HG03045 (cell line): ENCODE results near the gene FBXL20.

Experiments used
- ATAC-seq: cut with Tn5 transposase; IDR thresholded peaks from one replicate; pipeline ENCODE4 v1.9.1; 2021; ENCODE audit warnings: mild to moderate bottlenecking, moderate library complexity; ENCODE audit not compliant: unreplicated experiment

The FBXL20 gene

GRCh38 chr17:39229274-39229913 lies 172.0 kb downstream of the FBXL20 start:
- ATAC-seq = no peak

DNA sequence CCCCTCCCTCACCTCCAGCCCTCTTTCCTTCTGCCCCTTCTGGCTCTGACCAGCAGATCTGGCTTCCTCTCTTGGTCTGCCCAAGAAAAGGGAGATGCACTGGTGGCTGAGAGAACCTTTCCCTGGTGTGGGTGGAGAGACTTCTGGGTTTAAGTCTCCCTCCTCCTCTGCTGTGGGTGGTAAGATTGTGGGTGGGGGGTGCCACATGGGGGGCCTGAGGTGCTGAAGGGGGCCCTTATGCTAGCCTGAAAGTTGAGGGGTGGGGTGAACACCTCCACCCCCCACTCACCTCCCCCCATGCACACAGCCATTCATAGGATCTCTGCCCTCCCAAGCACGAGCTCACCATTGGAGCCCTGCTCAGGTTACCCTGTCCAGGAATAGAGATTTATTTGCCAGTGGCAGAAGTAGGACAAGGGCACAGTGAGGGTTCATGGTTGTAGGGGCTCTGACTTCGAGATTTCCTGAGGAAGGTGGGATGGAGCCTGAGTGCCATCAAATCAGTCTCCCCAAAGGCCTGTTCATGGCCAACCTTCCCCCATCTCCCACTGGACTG lies 174.0 kb downstream of the FBXL20 start:
- ATAC-seq = no peak

GRCh38 chr17:39225959-39226683 lies 175.3 kb downstream of the FBXL20 start:
- no peak for ATAC-seq

DNA sequence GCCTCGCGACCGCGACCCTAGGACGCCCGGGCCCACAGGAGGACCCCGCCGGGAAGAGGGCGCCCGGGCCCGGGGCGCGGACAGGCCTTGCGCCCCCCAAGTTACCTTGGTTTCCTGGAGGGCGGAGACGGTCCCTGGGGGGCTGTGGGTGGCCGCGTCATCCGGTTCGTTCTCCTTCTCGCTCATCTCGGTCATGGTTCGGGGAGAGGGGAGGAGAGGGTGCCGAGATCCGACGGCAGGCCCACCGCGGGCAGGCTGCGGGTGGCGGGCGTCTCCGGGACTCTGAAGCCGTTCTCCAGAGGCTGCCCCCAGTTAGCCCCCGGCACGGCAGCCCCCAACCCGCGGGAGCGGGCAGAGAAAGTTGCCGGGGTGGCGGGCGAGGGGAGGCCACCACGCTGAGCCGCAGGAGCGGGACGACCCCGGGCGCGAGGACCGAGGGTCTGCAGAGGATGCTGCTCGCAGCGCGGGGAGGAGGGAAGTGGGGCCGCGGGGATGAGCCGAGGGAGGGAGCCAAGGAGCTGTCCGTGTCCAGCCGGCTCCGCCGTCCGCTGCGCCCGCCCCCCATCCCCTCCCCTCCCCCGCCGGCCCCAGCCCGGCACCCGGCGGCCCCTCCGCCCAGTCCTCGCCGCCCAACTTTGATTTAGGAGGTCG lies 176.0 kb downstream of the FBXL20 start, which contains the start of gene STAC2:
TSS of gene STAC2 (minus strand) at position 638 of the 651 bp plus-strand sequence. CDS start at position 195, 443 bp downstream.
- ATAC-seq = no peak

DNA sequence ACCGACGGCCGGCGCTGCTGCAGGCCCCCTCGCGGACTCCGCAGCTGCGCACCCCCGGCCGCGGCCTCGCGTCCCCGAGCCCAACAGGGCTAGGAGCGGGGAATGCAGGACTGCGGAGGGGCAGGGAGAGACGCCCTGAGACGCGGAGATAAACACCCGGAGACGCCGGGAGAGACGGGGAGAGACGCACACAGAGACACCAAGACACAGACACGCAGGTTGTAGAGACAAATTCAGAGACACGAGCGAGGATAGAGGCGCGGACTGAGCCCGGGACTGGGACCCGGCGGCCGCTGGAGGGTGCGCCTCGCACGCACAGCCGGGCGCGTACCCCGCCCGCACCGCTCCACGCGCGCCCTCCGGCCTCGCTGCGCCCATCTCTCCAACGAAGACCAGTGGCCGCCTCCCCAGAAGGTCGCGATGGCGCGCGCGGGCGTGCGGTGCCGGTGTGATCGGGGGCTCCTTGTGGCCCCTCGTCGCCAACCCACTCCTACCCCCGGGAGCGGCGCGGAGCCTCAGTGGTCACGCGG lies 176.6 kb downstream of the FBXL20 start:
- no peak for ATAC-seq

DNA sequence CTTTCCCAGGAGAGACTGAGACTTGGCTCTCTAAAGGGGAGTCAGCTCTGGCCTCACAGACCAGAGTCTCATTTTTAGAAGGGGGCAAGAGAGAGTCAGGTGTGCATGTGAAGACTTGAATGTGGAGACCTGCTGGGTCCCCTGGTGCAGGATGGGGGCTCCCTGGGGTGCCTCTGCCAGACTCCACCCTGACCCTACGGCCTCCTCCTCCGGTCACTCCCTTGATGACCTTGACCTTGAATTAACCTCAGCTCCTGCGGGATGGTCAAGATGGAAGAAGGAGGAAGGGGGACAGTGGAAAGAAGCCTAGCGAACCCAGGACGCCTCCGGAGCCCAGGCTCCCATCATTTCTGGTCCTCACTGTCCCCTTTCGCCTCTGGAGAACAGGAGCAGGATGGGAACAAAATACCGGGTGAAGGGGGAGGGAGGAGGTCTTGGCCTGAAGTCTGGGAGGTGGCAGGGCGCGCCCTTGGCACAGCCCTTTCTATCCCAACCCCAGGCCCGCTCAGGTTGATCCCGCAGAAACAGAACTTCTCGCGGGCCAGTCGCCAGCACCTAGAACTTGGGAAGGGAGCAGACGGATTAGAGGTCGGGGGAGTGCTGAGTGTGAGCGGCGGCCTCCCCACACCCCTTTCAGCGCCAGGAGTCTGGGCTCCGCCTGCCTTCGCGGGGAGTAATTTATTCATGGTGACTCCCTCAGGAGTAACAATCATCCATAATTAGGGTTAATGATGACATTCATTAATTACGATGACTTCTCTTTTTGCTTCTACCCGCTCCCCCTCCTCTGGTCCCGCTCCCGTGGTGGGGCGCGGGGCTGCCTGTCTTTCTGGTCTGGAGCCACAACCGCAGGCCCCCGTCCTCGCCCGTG lies 177.3 kb downstream of the FBXL20 start:
- no peak for ATAC-seq

- no peak for ATAC-seq
Measured at GRCh38 chr17:39222866-39223834, 178.3 kb downstream of the FBXL20 start.

DNA sequence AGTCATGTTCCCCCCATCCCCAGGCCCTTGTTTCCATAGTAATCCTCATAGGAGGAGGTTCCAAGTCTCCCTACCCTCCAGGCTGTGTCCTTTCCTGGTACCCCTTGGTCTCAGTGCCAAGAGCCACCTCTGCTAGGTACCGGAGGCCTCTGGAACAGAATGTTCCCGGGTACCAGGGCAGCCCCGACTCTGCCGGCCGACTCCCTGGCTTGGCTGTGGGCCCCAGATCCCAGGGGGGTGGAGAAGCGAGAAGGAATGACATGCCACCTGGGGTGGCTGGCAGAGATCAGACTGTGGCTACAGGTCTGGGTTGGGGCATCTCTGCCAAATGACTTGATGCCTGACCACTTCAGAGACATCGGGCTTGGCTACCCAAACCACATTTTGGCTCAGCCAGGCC lies 179.3 kb downstream of the FBXL20 start:
- ATAC-seq = no peak

DNA sequence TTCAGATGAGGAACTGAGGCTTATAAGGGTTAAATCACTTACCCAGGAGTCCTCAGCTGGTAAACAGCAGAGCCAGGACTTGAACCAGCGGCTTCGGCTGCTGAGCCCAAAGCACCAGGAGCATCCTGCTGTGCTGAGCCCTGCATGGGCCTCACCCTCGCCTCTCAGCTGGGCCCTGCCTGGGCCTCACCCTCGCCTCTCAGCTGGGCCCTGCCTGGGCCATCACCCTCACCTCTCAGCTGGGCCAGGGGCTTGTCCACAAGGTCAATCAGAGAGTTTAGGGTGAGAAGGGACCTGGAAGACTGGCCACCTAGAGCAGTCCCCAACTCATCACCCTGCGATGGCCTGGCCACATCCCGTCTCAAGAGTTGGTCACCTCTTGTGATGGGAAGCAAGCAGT lies 179.9 kb downstream of the FBXL20 start:
- ATAC-seq = no peak

DNA sequence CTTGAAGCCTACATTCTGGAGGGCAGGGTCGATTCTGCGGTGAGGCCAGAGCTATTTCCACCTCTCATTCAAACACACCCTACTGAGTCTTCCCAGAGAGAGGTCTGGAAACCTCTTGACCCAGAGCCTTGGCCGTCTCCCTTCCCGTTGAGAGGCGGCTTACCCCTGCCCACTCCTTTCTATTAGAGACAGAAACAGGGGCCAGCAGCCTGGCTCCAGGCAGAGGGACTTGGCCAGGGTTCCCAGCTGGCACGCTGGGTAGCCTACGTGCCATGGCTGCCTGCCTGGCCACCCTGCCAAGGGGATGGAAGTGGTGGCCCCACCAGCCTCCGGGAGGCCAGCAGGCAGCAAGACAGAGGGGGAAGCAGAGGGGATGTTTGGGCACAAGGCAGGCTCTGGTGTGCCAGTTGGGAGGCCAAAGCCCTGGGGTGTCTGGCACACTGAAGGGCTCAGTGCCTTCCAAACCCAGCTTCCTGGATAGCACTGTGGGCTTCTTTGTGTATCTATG lies 181.7 kb downstream of the FBXL20 start:
- ATAC-seq = no peak

DNA sequence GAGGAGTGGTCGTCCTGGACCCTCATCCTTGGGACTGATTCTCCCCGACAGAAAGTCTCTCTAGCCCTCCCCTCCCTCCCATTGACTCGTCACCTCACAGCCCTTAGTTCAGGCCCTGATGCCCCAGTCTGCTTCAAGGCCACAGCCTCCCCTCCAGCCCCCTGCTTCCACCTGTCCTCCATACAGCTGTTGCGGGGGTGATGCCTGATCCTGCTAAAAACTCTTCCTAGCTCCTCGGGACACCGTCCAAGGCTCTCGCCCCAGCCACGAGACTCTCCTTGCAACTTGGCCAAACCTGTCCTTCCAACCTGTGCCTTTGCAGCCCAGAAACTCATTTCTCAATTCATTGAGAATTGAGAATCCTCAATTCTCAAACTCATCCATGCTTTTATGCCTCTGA lies 182.5 kb downstream of the FBXL20 start:
- ATAC-seq = no peak

- ATAC-seq = no peak
Measured at GRCh38 chr17:39217734-39218369, 183.6 kb downstream of the FBXL20 start.

DNA sequence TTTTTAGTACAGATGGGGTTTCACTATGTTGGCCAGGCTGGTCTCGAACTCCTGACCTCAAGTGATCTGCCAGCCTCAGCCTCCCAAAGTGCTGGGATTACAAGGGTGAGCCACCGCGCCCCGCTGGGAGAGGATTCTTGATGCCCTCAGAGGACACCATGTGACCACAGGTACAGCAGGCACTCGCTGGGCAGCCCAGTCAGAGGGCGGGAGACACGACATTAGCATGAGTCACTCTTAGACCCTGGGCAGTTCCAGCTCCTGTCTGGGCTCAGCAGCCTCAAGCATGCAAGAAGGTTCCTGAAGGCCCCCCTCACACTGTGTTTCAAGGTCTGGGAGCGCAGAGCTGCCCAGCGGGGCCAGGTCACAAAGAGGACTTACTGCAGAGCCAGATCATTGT lies 187.6 kb downstream of the FBXL20 start:
- ATAC-seq = no peak

DNA sequence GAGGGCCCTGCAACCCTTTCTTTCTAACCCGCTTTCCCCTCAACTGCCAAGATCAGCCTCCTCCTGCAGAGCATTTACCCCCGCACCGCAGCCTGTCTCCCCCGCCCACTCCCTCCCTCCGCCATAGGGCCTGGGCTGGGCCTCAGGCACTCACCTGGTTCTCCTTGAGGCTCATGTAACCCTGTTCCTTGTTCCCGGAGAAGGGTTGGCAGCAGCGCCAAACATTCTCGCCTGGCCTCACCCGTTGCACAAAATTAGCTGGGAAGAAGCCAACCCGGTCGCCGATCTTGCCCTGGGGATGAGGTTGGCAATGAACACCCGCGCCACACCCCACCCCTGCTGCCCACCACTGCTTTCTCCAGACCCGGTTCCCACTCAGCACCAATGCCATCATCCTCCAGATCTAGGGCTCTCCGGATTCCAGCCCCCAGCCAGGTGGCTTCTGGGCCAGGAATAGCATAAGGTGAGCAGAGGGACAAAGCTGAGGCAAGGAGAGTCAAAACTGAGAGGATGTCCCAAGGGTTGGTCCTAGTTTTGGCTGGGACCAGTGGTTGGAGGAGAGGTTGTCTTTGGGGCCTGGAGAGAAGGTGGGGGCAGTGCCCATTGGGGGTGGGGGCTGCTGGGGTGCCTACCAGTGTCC lies 188.5 kb downstream of the FBXL20 start:
- no peak for ATAC-seq

DNA sequence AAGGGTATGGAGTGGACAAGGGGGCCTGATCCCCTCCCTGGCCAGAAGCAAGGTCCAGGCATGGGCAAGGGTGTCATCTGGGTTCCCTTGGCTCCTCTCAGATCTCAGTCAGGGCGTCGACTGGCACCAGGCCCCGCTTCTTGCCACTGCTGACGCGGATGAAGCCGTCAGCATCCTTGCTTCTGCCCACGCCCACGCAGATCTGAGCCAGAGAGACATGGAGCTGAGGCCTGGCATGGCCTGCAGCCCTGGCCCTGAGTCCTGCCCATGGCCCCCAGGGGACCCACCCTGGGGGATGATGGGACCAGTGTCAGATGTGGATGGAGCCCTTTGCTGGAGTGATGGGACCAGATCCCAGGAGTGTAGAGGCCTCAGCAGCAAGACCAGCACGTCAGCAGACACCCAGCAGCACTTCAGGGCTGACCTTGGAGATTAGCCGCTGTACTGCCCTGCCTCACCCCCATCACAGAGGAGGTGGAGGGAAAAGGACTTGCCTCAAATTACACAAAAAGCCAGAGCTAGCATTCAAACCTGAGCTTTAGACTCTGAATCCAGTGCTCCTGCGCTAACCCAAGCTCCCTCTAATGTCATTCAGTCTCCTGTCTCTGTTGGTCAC lies 189.1 kb downstream of the FBXL20 start:
- no peak for ATAC-seq

DNA sequence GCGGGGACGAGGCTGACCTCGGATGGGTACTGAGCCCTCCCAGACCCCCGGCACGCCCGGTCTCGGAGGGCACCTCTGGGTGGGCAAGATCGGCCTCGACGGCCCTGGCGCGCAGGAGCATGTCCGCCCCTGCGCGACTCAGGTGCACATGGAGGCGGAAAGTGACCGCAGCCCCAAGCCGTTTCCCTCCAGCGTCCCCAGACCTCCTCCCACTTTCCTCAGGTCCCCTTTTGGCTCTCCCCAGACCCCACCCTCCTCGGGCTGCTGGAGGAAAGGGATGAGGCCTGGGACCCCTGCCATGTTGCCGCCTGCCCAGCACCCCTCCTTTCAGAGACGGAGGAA lies 191.4 kb downstream of the FBXL20 start:
- ATAC-seq = no peak

DNA sequence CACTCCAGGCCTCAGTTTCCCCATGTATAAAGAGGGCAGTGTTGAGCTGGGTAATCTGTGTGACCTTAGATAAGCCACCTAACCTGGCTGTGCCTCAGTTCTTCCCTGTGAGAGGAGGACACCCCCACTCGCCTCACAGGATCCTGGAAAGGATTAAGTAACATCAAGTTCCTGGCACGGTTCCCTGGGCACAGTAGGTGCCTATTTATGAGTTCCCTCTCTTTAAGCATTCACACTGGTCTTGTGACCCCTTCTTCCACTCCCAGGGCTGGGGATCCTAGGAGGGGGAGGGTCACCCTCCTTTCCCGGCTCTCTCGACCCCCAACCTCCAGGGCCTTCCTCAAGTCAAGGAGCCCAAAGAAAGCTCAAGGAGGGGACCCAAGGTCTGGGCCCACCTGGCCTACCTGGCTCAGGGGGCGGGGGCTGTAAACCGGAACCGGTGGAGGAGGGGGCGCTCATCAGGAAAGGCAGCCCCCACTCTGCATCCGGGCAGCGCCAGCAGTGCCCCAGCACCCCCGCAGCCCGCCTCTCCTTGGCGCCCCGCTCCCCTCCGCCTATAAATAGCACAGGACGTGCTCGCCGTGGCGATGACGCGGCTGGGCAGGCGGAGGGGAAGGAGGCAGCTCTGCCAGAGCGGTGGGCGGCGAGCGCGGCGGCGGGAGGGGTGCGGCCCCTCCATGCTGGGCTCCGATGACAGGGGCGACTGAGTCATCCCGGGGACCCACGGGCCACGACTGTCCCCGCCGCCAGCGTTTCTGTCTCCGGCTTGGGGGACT lies 191.9 kb downstream of the FBXL20 start:
- no peak for ATAC-seq
